Endodermal cell (in vitro differentiated cells): ENCODE results near the gene SPIRE2. TPM values are rescaled to one million over a fixed set of nuclear protein-coding genes. Genes with fewer than 3 reads are reported as not detected.

Experiments used
- DNase-seq: peaks from one replicate; pipeline ENCODE4 v3.0.0-alpha.2; 2017
- H3K27ac ChIP-seq: 2 replicates; pipeline ENCODE4 v1.5.1; 2013; ENCODE audit warnings: mild to moderate bottlenecking, low read depth, low read length, moderate library complexity
- H3K27me3 ChIP-seq: 2 replicates; pipeline ENCODE4 v1.6.1; 2013; ENCODE audit warnings: mild to moderate bottlenecking, low read length, moderate library complexity; ENCODE audit not compliant: insufficient read depth, control insufficient read depth, poor library complexity, severe bottlenecking
- H3K36me3 ChIP-seq: 2 replicates; pipeline ENCODE4 v1.7.0; 2013; ENCODE audit warnings: mild to moderate bottlenecking, low read length, moderate library complexity; ENCODE audit not compliant: control insufficient read depth, insufficient read depth
- H3K4me1 ChIP-seq: one replicate; pipeline ENCODE4 v1.7.0; 2013; ENCODE audit warnings: low read length; ENCODE audit not compliant: control insufficient read depth, insufficient read depth
- H3K4me3 ChIP-seq: 2 replicates; pipeline ENCODE4 v1.5.1; 2013; ENCODE audit warnings: mild to moderate bottlenecking, low read length, moderate library complexity
- H3K9ac ChIP-seq: 2 replicates; pipeline ENCODE4 v1.6.1; 2013; ENCODE audit warnings: mild to moderate bottlenecking, low read length, moderate library complexity; ENCODE audit not compliant: poor library complexity, severe bottlenecking; ENCODE audit errors: extremely low read depth
- H3K9me3 ChIP-seq: 2 replicates; pipeline ENCODE4 v1.6.1; 2013; ENCODE audit warnings: mild to moderate bottlenecking, low read length, moderate library complexity; ENCODE audit not compliant: control insufficient read depth
- H3K27ac Mint-ChIP-seq: 2 replicates; pipeline ENCODE4 v1.8.0; 2020; ENCODE audit warnings: mixed read lengths
- H3K27me3 Mint-ChIP-seq: 2 replicates; pipeline ENCODE4 v1.8.0; 2021; ENCODE audit warnings: mild to moderate bottlenecking, mixed read lengths; ENCODE audit not compliant: insufficient read depth
- H3K36me3 Mint-ChIP-seq: 2 replicates; pipeline ENCODE4 v1.8.0; 2020; ENCODE audit warnings: low read depth, mixed read lengths
- H3K4me1 Mint-ChIP-seq: 2 replicates; pipeline ENCODE4 v1.8.0; 2020; ENCODE audit warnings: mixed read lengths
- H3K4me3 Mint-ChIP-seq: 2 replicates; pipeline ENCODE4 v1.8.0; 2020; ENCODE audit warnings: mild to moderate bottlenecking, moderate library complexity, mixed read lengths
- H3K9me3 Mint-ChIP-seq: 2 replicates; pipeline ENCODE4 v1.8.0; 2020; ENCODE audit warnings: mild to moderate bottlenecking, mixed read lengths
- WGBS, 2 experiments: methylation state at CpG; one replicate each; pipeline versions ENCODE4 v1.1.5 to v1.1.7; 2013; ENCODE audit warnings: missing lambda C conversion rate in 2 of 2, mixed read lengths in 1 of 2; ENCODE audit not compliant: insufficient coverage in 1 of 2, insufficient read length in 1 of 2; 5-methylcytosine and 5-hydroxymethylcytosine counted together
- total RNA-seq, 2 donors: library from RNA; stranded (reverse); fragmentation: NEBNext Ultra II Directional in 1 of 2; extraction: Animal tissue kit (Norgen Biotek cat#: 25700) in 1 of 2; gene quantifications; 2 replicates in 1 of 2; 3 replicates in 1 of 2; pipeline ENCODE4 v1.2.1, GENCODE V29; 2021
- TF ChIP-seq, protein P1 (sequence below): fragments of 200-600 bp; sonication (generic); conservative IDR thresholded peaks from 2 replicates; pipeline ENCODE4 v1.5.0; 2021; ENCODE audit warnings: antibody characterized with exemption, mild to moderate bottlenecking

The SPIRE2 gene
- total RNA-seq, 2 donors from 2014 or later = 12.8 to 12.9 TPM

DNA sequence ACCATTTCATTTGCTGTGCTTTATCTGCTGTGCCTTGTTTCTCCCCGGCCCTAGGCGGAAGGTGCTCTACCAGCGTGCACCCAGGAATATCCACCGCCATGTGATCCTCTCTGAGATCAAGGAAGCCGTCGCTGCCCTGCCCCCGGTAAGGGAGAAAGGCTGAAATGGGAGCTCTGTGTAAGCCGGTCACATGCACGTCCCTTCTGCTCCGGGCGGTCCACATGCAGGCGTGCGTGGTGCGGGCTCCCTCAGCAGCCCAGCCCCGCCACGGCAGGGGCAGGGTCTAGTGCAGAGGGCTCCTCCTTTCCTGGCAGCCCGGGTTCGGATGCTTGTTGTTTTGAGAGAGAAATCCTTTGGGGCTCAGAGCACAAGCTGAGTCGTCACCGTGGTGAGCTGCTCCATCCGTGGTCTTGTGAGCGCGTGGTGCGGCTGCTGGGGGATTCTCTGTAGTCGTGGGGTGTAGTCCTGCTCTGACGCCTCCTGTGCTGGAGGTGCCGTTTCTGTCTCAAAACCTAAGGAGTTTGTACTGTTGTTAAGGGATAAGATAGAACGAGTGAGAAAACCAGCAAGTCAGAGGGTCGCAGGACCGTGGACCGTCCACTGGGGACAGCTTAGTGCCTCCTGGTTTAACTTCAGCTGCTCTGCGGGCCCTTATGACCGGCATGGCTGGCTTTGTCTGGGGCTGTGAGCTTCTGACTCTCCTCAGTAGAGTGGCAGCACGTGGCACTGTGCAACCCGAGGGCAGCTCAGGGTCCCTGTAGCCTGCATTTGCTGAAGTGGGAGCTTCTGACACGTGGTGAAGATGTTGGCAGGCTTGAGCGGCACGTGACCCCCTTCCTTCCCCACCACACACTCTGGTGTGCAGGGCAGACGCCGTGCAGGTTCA is 78.1 kb downstream of the SPIRE2 start:
- no peak for DNase-seq
- Mint-ChIP-seq H3K4me3 (no peak overlapping the region), H3K36me3 (peaks cover 58% of the 10 kb centered on the region), H3K4me1 (peaks cover 2% of the 10 kb centered on the region), H3K9me3 (peaks cover 21% of the 10 kb centered on the region), H3K27ac (no peak overlapping the region), H3K27me3 (no peaks in the 10 kb centered on the region)
- peaks cover 15% of the 10 kb centered on the region for H3K9me3 ChIP-seq
- no peaks in the 10 kb centered on the region for H3K4me1 ChIP-seq
- WGBS, 2 experiments = 96 to 97% methylated on average over 28 to 40 of the region's 40 CpGs
- TF ChIP-seq, protein P1, sequence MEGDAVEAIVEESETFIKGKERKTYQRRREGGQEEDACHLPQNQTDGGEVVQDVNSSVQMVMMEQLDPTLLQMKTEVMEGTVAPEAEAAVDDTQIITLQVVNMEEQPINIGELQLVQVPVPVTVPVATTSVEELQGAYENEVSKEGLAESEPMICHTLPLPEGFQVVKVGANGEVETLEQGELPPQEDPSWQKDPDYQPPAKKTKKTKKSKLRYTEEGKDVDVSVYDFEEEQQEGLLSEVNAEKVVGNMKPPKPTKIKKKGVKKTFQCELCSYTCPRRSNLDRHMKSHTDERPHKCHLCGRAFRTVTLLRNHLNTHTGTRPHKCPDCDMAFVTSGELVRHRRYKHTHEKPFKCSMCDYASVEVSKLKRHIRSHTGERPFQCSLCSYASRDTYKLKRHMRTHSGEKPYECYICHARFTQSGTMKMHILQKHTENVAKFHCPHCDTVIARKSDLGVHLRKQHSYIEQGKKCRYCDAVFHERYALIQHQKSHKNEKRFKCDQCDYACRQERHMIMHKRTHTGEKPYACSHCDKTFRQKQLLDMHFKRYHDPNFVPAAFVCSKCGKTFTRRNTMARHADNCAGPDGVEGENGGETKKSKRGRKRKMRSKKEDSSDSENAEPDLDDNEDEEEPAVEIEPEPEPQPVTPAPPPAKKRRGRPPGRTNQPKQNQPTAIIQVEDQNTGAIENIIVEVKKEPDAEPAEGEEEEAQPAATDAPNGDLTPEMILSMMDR = no peak
- H3K4me3 ChIP-seq = no peak overlapping the region
- peaks cover 65% of the 10 kb centered on the region for H3K36me3 ChIP-seq
- H3K9ac ChIP-seq = no peak overlapping the region
- H3K27me3 ChIP-seq = no peaks in the 10 kb centered on the region
- no peak overlapping the region for H3K27ac ChIP-seq

DNA sequence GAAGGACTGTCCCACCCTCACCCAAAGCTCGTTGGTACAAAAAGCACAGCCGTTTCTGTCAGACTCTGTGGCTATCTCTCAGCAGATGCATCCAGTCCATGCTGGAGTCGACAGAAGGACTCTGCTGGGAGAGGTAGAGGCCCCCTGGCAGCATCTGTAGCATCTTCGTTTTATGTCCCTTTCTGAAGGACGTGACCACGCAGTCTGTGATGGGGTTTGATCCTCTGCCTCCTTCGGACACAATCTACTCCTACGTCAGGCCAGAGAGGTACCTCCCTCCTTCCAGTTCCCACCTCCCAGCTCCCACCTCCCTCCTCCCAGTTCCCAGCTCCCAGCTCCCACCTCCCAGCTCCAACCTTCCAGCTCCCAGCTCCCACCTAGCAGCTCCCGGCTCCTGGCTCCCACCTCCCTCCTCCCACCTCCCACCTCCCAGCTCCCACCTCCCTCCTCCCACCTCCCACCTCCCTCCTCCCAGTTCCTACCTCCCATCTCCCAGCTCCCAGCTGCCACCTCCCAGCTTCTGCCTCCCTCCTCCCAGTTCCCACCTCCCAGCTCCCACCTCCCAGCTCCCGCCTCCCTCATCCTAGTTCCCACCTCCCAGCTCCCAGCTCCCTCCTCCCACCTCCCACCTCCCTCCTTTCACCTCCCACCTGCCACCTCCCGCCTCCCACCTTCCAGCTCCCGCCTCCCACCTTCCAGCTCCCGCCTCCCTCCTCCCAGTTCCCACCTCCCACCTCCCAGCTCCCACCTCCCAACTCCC is 79.0 kb downstream of the SPIRE2 start:
- H3K4me3 ChIP-seq = no peak overlapping the region
- Mint-ChIP-seq H3K4me1 (peaks cover 2% of the 10 kb centered on the region), H3K4me3 (no peak overlapping the region), H3K27ac (no peak overlapping the region), H3K9me3 (peaks cover 21% of the 10 kb centered on the region), H3K27me3 (no peaks in the 10 kb centered on the region), H3K36me3 (peaks cover 60% of the 10 kb centered on the region)
- no peak overlapping the region for H3K9ac ChIP-seq
- H3K9me3 ChIP-seq = peaks cover 15% of the 10 kb centered on the region
- peaks cover 67% of the 10 kb centered on the region for H3K36me3 ChIP-seq
- H3K27ac ChIP-seq = no peak overlapping the region
- no peaks in the 10 kb centered on the region for H3K27me3 ChIP-seq
- 96 to 97% methylated on average over 7 to 8 of the region's 13 CpGs for WGBS, 2 experiments
- TF ChIP-seq, protein P1 = no peak
- H3K4me1 ChIP-seq = no peaks in the 10 kb centered on the region
- no peak for DNase-seq

DNA sequence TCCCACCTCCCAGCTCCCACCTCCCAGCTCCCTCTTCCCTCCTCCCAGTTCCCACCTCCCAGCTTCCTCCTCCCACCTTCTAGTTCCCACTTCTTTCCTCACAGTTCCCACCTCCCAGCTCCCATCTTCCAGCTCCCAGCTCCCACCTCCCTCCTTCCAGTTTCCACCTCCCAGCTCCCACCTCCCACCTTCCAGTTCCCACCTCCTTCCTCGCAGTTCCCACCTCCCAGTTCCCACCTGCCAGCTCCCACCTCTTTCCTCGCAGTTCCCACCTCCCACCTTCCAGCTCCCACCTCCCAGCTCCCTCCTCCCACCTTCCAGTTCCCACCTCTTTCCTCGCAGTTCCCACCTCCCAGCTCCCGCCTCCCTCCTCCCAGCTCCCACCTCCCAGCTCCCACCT is 80.0 kb downstream of the SPIRE2 start:
- Histone ChIP-seq H3K27ac (no peak overlapping the region), H3K4me1 (no peaks in the 10 kb centered on the region), H3K4me3 (no peak overlapping the region), H3K36me3 (peaks cover 67% of the 10 kb centered on the region), H3K9ac (no peak overlapping the region), H3K27me3 (no peaks in the 10 kb centered on the region), H3K9me3 (peaks cover 15% of the 10 kb centered on the region)
- no peak for DNase-seq
- 90 to 100% methylated on average over 3 of the region's 4 CpGs for WGBS, 2 experiments
- no peaks in the 10 kb centered on the region for H3K27me3 Mint-ChIP-seq
- TF ChIP-seq, protein P1 = no peak
- peaks cover 21% of the 10 kb centered on the region for H3K9me3 Mint-ChIP-seq
- peaks cover 2% of the 10 kb centered on the region for H3K4me1 Mint-ChIP-seq
- H3K4me3 Mint-ChIP-seq = no peak overlapping the region
- peaks cover 62% of the 10 kb centered on the region for H3K36me3 Mint-ChIP-seq
- H3K27ac Mint-ChIP-seq = no peak overlapping the region
